NCI-H2029 (cell line): ENCODE results near the gene PREPL.
"Not testable (repeated sequence)": the region's sequence is repeated elsewhere in the genome, so short reads cannot be mapped to it uniquely, and the experiment has no call there.

ENCODE experiments used
- DNase-seq: peaks from one replicate; lab custom pipeline; 2025; lab: John Stamatoyannopoulos, UW

The PREPL gene

GRCh38 chr2:44361330-44362206, at the start of gene PREPL, which contains the start of gene CAMKMT:
PREPL (minus strand) TSS chr2:44361494; CDS start chr2:44346342, 15,152 bp downstream.
CAMKMT (plus strand) TSS chr2:44361947.
- DNase-seq = peak; percentile 91

- no peak for DNase-seq
Observed at GRCh38 chr2:44398243-44398897, 37.1 kb upstream of the PREPL start.

- DNase-seq = no peak
Observed at GRCh38 chr2:44397447-44398175, 36.3 kb upstream of the PREPL start.

- peak; percentile 25 for DNase-seq
Observed at GRCh38 chr2:44392338-44392943, 31.1 kb upstream of the PREPL start.

GRCh38 chr2:44389895-44390294, 28.6 kb upstream of the PREPL start:
- no peak for DNase-seq

GRCh38 chr2:44388877-44389276, 27.6 kb upstream of the PREPL start:
- no peak for DNase-seq

GRCh38 chr2:44385226-44385625, 23.9 kb upstream of the PREPL start:
- DNase-seq = not testable (repeated sequence)

GRCh38 chr2:44377486-44377885, 16.2 kb upstream of the PREPL start:
- no peak for DNase-seq

GRCh38 chr2:44372246-44372645, 11.0 kb upstream of the PREPL start:
- no peak for DNase-seq

GRCh38 chr2:44371445-44371844, 10.2 kb upstream of the PREPL start:
- DNase-seq = no peak

GRCh38 chr2:44369392-44369791, 8.1 kb upstream of the PREPL start:
- no peak for DNase-seq

- no peak for DNase-seq
Observed at GRCh38 chr2:44367591-44367990, 6.3 kb upstream of the PREPL start.

- no peak for DNase-seq
Observed at GRCh38 chr2:44364604-44365003, 3.3 kb upstream of the PREPL start.

GRCh38 chr2:44362207-44363015, 1.1 kb upstream of the PREPL start:
- no peak for DNase-seq

GRCh38 chr2:44360749-44361329, 455 bp downstream of the PREPL start:
- no peak for DNase-seq

GRCh38 chr2:44358503-44358902, 2.8 kb downstream of the PREPL start:
- DNase-seq = peak; percentile 87

- no peak for DNase-seq
Observed at GRCh38 chr2:44354761-44355160, 6.5 kb downstream of the PREPL start.

- DNase-seq = no peak
Observed at GRCh38 chr2:44352510-44352909, 8.8 kb downstream of the PREPL start.

GRCh38 chr2:44351676-44352075, 9.6 kb downstream of the PREPL start:
- DNase-seq = no peak

- DNase-seq = no peak
Observed at GRCh38 chr2:44351088-44351487, 10.2 kb downstream of the PREPL start.

- no peak for DNase-seq
Observed at GRCh38 chr2:44349506-44349905, 11.8 kb downstream of the PREPL start.
